H9 (cell line): ENCODE measurements around the gene RBSN. TPM values are rescaled to one million over a fixed set of nuclear protein-coding genes. Genes with fewer than 3 reads are reported as not detected.
A peak's percentile ranks its signal among the peaks of the same experiment; 100 is the strongest.

Source experiments
- DNase-seq: peaks from one replicate; pipeline ENCODE4 v3.0.0-alpha.2; 2017
- H2AFZ ChIP-seq: one replicate; pipeline ENCODE4 v1.6.1; 2013; ENCODE audit warnings: mild to moderate bottlenecking, low read length, control low read depth, moderate library complexity
- H2AK5ac ChIP-seq: 2 replicates; pipeline ENCODE4 v1.6.1; 2013; ENCODE audit warnings: low read length, control low read depth, mixed read lengths; ENCODE audit not compliant: insufficient read length
- H2BK120ac ChIP-seq: one replicate; pipeline ENCODE4 v1.6.1; 2013; ENCODE audit warnings: low read depth, mild to moderate bottlenecking, low read length, control low read depth, inconsistent platforms; ENCODE audit not compliant: poor library complexity, severe bottlenecking
- H2BK12ac ChIP-seq: 2 replicates; pipeline ENCODE4 v1.6.1; 2013; ENCODE audit warnings: low read length, control low read depth, mixed read lengths, low read depth; ENCODE audit not compliant: insufficient read length
- H2BK15ac ChIP-seq: 2 replicates; pipeline ENCODE4 v1.6.1; 2013; ENCODE audit warnings: low read depth, low read length, control low read depth
- H2BK20ac ChIP-seq: one replicate; pipeline ENCODE4 v1.6.1; 2013; ENCODE audit warnings: low read depth, mild to moderate bottlenecking, low read length, control low read depth, inconsistent platforms; ENCODE audit not compliant: poor library complexity, severe bottlenecking
- H2BK5ac ChIP-seq: 2 replicates; pipeline ENCODE4 v1.6.1; 2013; ENCODE audit warnings: low read length, control low read depth, mixed read lengths; ENCODE audit not compliant: insufficient read length
- H3K14ac ChIP-seq: 2 replicates; pipeline ENCODE4 v1.6.1; 2013; ENCODE audit warnings: low read length, control low read depth; ENCODE audit not compliant: insufficient read depth
- H3K18ac ChIP-seq: 2 replicates; pipeline ENCODE4 v1.6.1; 2013; ENCODE audit warnings: low read depth, mild to moderate bottlenecking, mixed read lengths, low read length, control low read depth; ENCODE audit not compliant: insufficient read length
- H3K23ac ChIP-seq: 2 replicates; pipeline ENCODE4 v1.6.1; 2013; ENCODE audit warnings: low read length, control low read depth, mixed read lengths, low read depth; ENCODE audit not compliant: insufficient read length
- H3K23me2 ChIP-seq: 2 replicates; pipeline ENCODE4 v1.6.1; 2013; ENCODE audit warnings: low read depth, mild to moderate bottlenecking, mixed read lengths, low read length, control low read depth; ENCODE audit not compliant: insufficient read length, poor library complexity, severe bottlenecking
- H3K27ac ChIP-seq: 2 replicates; pipeline ENCODE4 v1.5.1; 2013; ENCODE audit warnings: low read length, control low read depth, mixed read lengths, low read depth; ENCODE audit not compliant: insufficient read length
- H3K27me3 ChIP-seq: 2 replicates; pipeline ENCODE4 v1.6.1; 2013; ENCODE audit warnings: low read length, control low read depth, inconsistent platforms; ENCODE audit not compliant: insufficient read depth
- H3K4ac ChIP-seq: 2 replicates; pipeline ENCODE4 v1.6.1; 2013; ENCODE audit warnings: low read depth, mild to moderate bottlenecking, control low read depth, inconsistent platforms, low read length, moderate library complexity
- H3K4me1 ChIP-seq: 2 replicates; pipeline ENCODE4 v1.6.1; 2013; ENCODE audit warnings: low read length, control low read depth, inconsistent platforms; ENCODE audit not compliant: insufficient read depth
- H3K4me2 ChIP-seq: 2 replicates; pipeline ENCODE4 v1.6.1; 2013; ENCODE audit warnings: low read length, control low read depth, mixed read lengths; ENCODE audit not compliant: insufficient read length, insufficient read depth
- H3K56ac ChIP-seq: 2 replicates; pipeline ENCODE4 v1.6.1; 2013; ENCODE audit warnings: low read depth, mild to moderate bottlenecking, mixed read lengths, low read length, control low read depth; ENCODE audit not compliant: insufficient read length
- H3K79me1 ChIP-seq: 2 replicates; pipeline ENCODE4 v1.6.1; 2013; ENCODE audit warnings: low read depth, mild to moderate bottlenecking, moderate library complexity, low read length, control low read depth, inconsistent platforms; ENCODE audit not compliant: insufficient read depth, poor library complexity, severe bottlenecking
- H3K79me2 ChIP-seq: 2 replicates; pipeline ENCODE4 v1.6.1; 2013; ENCODE audit warnings: low read length, control low read depth, inconsistent platforms; ENCODE audit not compliant: insufficient read depth
- H3K9ac ChIP-seq: 2 replicates; pipeline ENCODE4 v1.6.1; 2013; ENCODE audit warnings: low read length, control low read depth, mixed read lengths; ENCODE audit not compliant: insufficient read length; ENCODE audit errors: extremely low read depth
- H3K9me3 ChIP-seq: one replicate; pipeline ENCODE4 v1.6.1; 2013; ENCODE audit warnings: low read depth, low read length, inconsistent platforms; ENCODE audit not compliant: control insufficient read depth
- H3T11ph ChIP-seq: one replicate; pipeline ENCODE4 v1.6.1; 2013; ENCODE audit warnings: mild to moderate bottlenecking, low read length, control low read depth, inconsistent platforms
- H4K20me1 ChIP-seq: one replicate; pipeline ENCODE4 v1.6.1; 2013; ENCODE audit not compliant: control insufficient read depth, insufficient read length, insufficient read depth
- H4K5ac ChIP-seq: 2 replicates; pipeline ENCODE4 v1.6.1; 2013; ENCODE audit warnings: low read depth, mild to moderate bottlenecking, mixed read lengths, low read length, control low read depth; ENCODE audit not compliant: insufficient read length
- H4K8ac ChIP-seq: replicated peaks from 2 replicates; pipeline ENCODE4 v1.6.1; 2013; ENCODE audit warnings: low read length, control low read depth, mixed read lengths, low read depth; ENCODE audit not compliant: insufficient read length
- H4K91ac ChIP-seq: 2 replicates; pipeline ENCODE4 v1.6.1; 2013; ENCODE audit warnings: low read depth, mild to moderate bottlenecking, moderate library complexity, mixed read lengths, low read length, control low read depth; ENCODE audit not compliant: insufficient read length
- H3K27ac Mint-ChIP-seq, 3 experiments: 2 replicates in 2 of 3; 3 replicates in 1 of 3; pipeline ENCODE4 v1.8.0; 2020 to 2021; ENCODE audit warnings: mixed read lengths in 3 of 3, mild to moderate bottlenecking in 1 of 3, moderate library complexity in 1 of 3
- H3K27me3 Mint-ChIP-seq: 2 replicates; pipeline ENCODE4 v1.8.0; 2021; ENCODE audit warnings: low read depth, mild to moderate bottlenecking, moderate library complexity, mixed read lengths
- H3K36me3 Mint-ChIP-seq, 3 experiments: 2 replicates in 2 of 3; 3 replicates in 1 of 3; pipeline ENCODE4 v1.8.0; 2020 to 2021; ENCODE audit warnings: low read depth in 3 of 3, mixed read lengths in 3 of 3; ENCODE audit not compliant: insufficient read depth in 1 of 3
- H3K4me1 Mint-ChIP-seq, 2 experiments: 2 replicates each; pipeline ENCODE4 v1.8.0; 2020; ENCODE audit warnings: mixed read lengths in 2 of 2
- H3K4me3 Mint-ChIP-seq, 2 experiments: 2 replicates in 1 of 2; 3 replicates in 1 of 2; pipeline ENCODE4 v1.8.0; 2020 to 2021; ENCODE audit warnings: mild to moderate bottlenecking in 2 of 2, mixed read lengths in 2 of 2, moderate library complexity in 1 of 2
- H3K9me3 Mint-ChIP-seq, 2 experiments: 2 replicates in 1 of 2; 3 replicates in 1 of 2; pipeline ENCODE4 v1.8.0; 2020; ENCODE audit warnings: mild to moderate bottlenecking in 2 of 2, mixed read lengths in 2 of 2, moderate library complexity in 1 of 2
- CTCF ChIP-seq: fragments of 200-600 bp; sonication (generic); conservative IDR thresholded peaks from 3 replicates; pipeline ENCODE4 v1.8.0; 2021; ENCODE audit warnings: antibody characterized with exemption, mild to moderate bottlenecking
- WGBS: extraction: QIAGEN DNeasy Blood & Tissue Kit; methylation state at CpG from one replicate; pipeline ENCODE4 v1.1.7; 2013; ENCODE audit warnings: missing lambda C conversion rate, low lambda C conversion rate, mixed read lengths; ENCODE audit not compliant: insufficient read length; ENCODE audit errors: extremely low coverage; 5-methylcytosine and 5-hydroxymethylcytosine counted together
- total RNA-seq: library from RNA; stranded (reverse); gene quantifications from 2 replicates; pipeline ENCODE4 v1.2.1, GENCODE V29; 2021

Gene RBSN
- total RNA-seq, 1 experiment from 2014 or later: 16.0 TPM

GRCh38 chr3:15108082-15108545, 9.2 kb upstream of the RBSN start:
- H3K56ac ChIP-seq: no peak overlapping the region
- H3K79me2 ChIP-seq: no peaks in the 10 kb centered on the region
- no peak overlapping the region for H2BK12ac ChIP-seq
- no peak overlapping the region for H2BK15ac ChIP-seq
- no peak overlapping the region for H3K4me2 ChIP-seq
- TF ChIP-seq CTCF: peak; percentile 97
- no peak overlapping the region for H3K9ac ChIP-seq
- no peak overlapping the region for H4K5ac ChIP-seq
- H3K23ac ChIP-seq: no peak overlapping the region
- no peaks in the 10 kb centered on the region for H3K36me3 Mint-ChIP-seq
- no peak overlapping the region for H2BK5ac ChIP-seq
- peak overlapping the region in 1 of 2 experiments; percentile 66; a peak in 1 of 5 replicates for H3K4me3 Mint-ChIP-seq
- no peaks in the 10 kb centered on the region for H3K4me1 ChIP-seq
- H3T11ph ChIP-seq: no peak overlapping the region
- no CpG with 5 or more reads among the region's 11 CpGs for WGBS
- H3K4ac ChIP-seq: no peak overlapping the region
- no peak overlapping the region for H4K91ac ChIP-seq
- H3K27ac ChIP-seq: no peak overlapping the region
- DNase-seq: peak; percentile 88
- no peak overlapping the region for H3K27ac Mint-ChIP-seq
- H2BK120ac ChIP-seq: no peak overlapping the region
- H3K18ac ChIP-seq: no peak overlapping the region
- no peaks in the 10 kb centered on the region for H3K79me1 ChIP-seq
- H3K4me1 Mint-ChIP-seq: peaks cover 7 to 14% of the 10 kb centered on the region in 2 experiments
- no peaks in the 10 kb centered on the region for H3K23me2 ChIP-seq
- H3K27me3 Mint-ChIP-seq: peaks cover 10% of the 10 kb centered on the region
- H3K9me3 ChIP-seq: no peaks in the 10 kb centered on the region
- no peak overlapping the region for H2AFZ ChIP-seq
- no peak overlapping the region for H3K14ac ChIP-seq
- no peak overlapping the region for H2BK20ac ChIP-seq
- no peaks in the 10 kb centered on the region for H4K20me1 ChIP-seq
- no peaks in the 10 kb centered on the region for H3K9me3 Mint-ChIP-seq
- H3K27me3 ChIP-seq: no peaks in the 10 kb centered on the region
- H4K8ac ChIP-seq: no peak overlapping the region
- H2AK5ac ChIP-seq: no peak overlapping the region
